Measurements from ENCODE around the gene TMEM200A.

DNA sequence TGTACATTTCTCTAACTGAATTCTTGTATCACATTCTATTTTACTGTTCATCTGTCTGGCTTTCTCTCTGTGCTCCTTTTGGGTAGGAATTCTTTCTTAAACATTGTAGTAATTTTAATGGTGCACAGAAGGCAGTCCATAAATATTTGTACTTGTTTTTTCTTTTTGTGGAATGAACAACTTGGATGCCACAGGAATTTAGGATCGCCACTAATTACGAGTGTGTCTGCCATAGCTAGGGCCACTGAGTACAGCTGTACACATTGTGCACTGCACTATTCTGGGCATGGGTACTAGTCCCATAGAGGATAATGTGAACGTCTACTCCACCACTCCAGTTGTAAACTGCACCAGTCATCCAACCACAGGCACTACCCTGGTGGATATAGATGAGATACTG lies 39.3 kb upstream of the TMEM200A start:
- no peak for TF ChIP-seq EZH2 (IDR thresholded peaks at IDR 0.05; ENCODE audit: borderline replicate concordance, insufficient read depth, low read depth, low read length, poor library complexity, severe bottlenecking)
- TF ChIP-seq, protein P1, sequence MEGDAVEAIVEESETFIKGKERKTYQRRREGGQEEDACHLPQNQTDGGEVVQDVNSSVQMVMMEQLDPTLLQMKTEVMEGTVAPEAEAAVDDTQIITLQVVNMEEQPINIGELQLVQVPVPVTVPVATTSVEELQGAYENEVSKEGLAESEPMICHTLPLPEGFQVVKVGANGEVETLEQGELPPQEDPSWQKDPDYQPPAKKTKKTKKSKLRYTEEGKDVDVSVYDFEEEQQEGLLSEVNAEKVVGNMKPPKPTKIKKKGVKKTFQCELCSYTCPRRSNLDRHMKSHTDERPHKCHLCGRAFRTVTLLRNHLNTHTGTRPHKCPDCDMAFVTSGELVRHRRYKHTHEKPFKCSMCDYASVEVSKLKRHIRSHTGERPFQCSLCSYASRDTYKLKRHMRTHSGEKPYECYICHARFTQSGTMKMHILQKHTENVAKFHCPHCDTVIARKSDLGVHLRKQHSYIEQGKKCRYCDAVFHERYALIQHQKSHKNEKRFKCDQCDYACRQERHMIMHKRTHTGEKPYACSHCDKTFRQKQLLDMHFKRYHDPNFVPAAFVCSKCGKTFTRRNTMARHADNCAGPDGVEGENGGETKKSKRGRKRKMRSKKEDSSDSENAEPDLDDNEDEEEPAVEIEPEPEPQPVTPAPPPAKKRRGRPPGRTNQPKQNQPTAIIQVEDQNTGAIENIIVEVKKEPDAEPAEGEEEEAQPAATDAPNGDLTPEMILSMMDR (IDR thresholded peaks at IDR 0.05): no peak
